Measurements from ENCODE around the gene TMEM8B.

DNA sequence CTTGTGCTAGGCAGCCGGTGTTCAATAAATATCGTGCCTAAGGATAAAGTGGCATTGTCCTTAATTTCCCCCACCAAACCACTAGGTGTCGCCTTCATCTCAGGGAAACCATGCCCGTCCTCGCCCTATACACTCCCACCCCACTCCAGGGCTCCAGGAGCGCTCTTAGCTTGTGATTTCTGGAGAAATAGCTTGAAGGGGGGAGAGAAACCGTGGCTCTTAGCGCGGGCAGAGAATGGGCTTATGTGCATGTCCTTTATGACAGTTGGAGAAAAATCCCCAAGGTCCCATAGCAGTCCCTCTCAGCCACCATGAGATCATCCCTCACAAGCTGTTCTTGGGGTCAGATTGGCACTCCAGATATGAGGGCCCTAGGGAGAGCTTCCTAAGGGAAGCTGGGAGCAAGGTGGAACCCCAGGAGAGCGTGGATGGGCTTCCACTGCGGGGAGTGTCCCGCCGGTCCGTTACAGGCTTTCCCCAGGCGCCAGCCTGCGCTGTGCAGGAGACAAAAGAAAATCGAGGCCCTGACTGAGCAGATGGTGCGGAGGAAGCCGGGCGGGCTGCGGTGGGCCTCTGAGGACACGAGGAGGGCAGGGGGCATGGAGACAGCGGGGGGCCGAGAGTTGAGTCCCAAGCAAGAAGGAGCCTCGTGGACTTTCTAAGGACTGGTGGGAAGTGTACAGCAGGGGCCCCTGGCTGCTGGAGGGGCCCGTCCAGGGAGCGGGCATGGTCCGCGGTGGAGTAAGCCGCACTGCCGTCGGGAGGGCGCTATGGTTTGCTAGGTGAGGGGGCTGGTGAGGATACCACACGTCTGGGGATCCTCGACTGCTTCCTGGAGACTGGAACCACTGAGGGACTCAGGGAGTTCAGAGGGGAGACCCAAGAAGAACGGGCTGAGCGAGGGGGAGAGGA lies 38.4 kb upstream of the TMEM8B start:
- TF ChIP-seq, protein P1, sequence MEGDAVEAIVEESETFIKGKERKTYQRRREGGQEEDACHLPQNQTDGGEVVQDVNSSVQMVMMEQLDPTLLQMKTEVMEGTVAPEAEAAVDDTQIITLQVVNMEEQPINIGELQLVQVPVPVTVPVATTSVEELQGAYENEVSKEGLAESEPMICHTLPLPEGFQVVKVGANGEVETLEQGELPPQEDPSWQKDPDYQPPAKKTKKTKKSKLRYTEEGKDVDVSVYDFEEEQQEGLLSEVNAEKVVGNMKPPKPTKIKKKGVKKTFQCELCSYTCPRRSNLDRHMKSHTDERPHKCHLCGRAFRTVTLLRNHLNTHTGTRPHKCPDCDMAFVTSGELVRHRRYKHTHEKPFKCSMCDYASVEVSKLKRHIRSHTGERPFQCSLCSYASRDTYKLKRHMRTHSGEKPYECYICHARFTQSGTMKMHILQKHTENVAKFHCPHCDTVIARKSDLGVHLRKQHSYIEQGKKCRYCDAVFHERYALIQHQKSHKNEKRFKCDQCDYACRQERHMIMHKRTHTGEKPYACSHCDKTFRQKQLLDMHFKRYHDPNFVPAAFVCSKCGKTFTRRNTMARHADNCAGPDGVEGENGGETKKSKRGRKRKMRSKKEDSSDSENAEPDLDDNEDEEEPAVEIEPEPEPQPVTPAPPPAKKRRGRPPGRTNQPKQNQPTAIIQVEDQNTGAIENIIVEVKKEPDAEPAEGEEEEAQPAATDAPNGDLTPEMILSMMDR (IDR thresholded peaks at IDR 0.05): peak; percentile 85 to 93 (median 88)
- TF ChIP-seq POLR2A (IDR thresholded peaks at IDR 0.05): no peak
